Endothelial cell of umbilical vein (primary cell): ENCODE results near the gene TTC34.

Experiments used
- EZH2 ChIP-seq: IDR thresholded peaks from 2 replicates; pipeline ENCODE4 v1.6.1; 2012; ENCODE audit warnings: borderline replicate concordance, low read depth, mild to moderate bottlenecking, moderate library complexity, low read length, inconsistent platforms; ENCODE audit not compliant: severe bottlenecking
- FOS ChIP-seq: IDR thresholded peaks from 2 replicates; pipeline ENCODE4 v1.6.1; 2011; ENCODE audit warnings: mild to moderate bottlenecking, low read length, moderate library complexity, borderline replicate concordance; ENCODE audit not compliant: insufficient read depth
- GATA2 ChIP-seq: IDR thresholded peaks from 2 replicates; pipeline ENCODE4 v1.7.0; 2011; ENCODE audit warnings: low read depth, mild to moderate bottlenecking, moderate library complexity, mixed read lengths, low read length; ENCODE audit not compliant: insufficient read length, insufficient read depth
- JUN ChIP-seq: IDR thresholded peaks from 2 replicates; pipeline ENCODE4 v1.6.1; 2011; ENCODE audit warnings: borderline replicate concordance, low read depth; ENCODE audit not compliant: insufficient read length, insufficient read depth
- MYC ChIP-seq: IDR thresholded peaks from one replicate; pipeline ENCODE4 v1.6.1; 2011; ENCODE audit warnings: mild to moderate bottlenecking, low read depth, low read length
- POLR2A ChIP-seq: IDR thresholded peaks from 2 replicates; pipeline ENCODE4 v1.6.1; 2012; ENCODE audit warnings: low read depth, mild to moderate bottlenecking, control low read depth, low read length
- POLR2AphosphoS5 ChIP-seq: IDR thresholded peaks from 2 replicates; pipeline ENCODE4 v1.6.1; 2012; ENCODE audit warnings: low read depth, mild to moderate bottlenecking, control low read depth, low read length, moderate library complexity; ENCODE audit not compliant: insufficient read depth
- TF ChIP-seq, protein P1 (sequence below), 2 donors: IDR thresholded peaks; 1 replicate in 1 of 2; 2 replicates in 1 of 2; pipeline ENCODE4 v1.5.1; 2011; ENCODE audit warnings: low read length in 2 of 2, mild to moderate bottlenecking in 2 of 2, moderate library complexity in 2 of 2, control low read depth in 1 of 2, inconsistent platforms in 1 of 2, low read depth in 1 of 2; ENCODE audit not compliant: insufficient read depth in 1 of 2; ENCODE audit errors: extremely low read depth in 1 of 2

GRCh38 chr1:2603521-2604155 lies 197.9 kb downstream of the TTC34 start:
- TF ChIP-seq MYC (no peak), POLR2A (no peak), EZH2 (no peak), POLR2AphosphoS5 (no peak), JUN (no peak), FOS (no peak), GATA2 (no peak)
- TF ChIP-seq, protein P1, sequence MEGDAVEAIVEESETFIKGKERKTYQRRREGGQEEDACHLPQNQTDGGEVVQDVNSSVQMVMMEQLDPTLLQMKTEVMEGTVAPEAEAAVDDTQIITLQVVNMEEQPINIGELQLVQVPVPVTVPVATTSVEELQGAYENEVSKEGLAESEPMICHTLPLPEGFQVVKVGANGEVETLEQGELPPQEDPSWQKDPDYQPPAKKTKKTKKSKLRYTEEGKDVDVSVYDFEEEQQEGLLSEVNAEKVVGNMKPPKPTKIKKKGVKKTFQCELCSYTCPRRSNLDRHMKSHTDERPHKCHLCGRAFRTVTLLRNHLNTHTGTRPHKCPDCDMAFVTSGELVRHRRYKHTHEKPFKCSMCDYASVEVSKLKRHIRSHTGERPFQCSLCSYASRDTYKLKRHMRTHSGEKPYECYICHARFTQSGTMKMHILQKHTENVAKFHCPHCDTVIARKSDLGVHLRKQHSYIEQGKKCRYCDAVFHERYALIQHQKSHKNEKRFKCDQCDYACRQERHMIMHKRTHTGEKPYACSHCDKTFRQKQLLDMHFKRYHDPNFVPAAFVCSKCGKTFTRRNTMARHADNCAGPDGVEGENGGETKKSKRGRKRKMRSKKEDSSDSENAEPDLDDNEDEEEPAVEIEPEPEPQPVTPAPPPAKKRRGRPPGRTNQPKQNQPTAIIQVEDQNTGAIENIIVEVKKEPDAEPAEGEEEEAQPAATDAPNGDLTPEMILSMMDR (IDR thresholded peaks at IDR 0.05; ENCODE audit: extremely low read depth in 1 of 2, insufficient read depth in 1 of 2, low read depth in 1 of 2, low read length in 2 of 2) = no peak
